ENCODE results near the gene ADRM1.

ADRM1 gene

GRCh38 chr20:62330576-62331317, 27.9 kb downstream of the ADRM1 start:
- H3K27ac ChIP-seq (ENCODE audit: low read depth, low read length) = no peak overlapping the region
- no peak overlapping the region for H3K9ac ChIP-seq (ENCODE audit: low read length)
- H3K27me3 ChIP-seq (ENCODE audit: control insufficient read depth in 1 of 2, insufficient read depth in 2 of 2, low read length in 2 of 2) = no peaks in the 10 kb centered on the region
- H3K4me3 ChIP-seq (ENCODE audit: low read depth in 1 of 2, low read length in 2 of 2) = no peak overlapping the region
- H3K36me3 ChIP-seq (ENCODE audit: insufficient read depth, low read length) = peaks cover 78% of the 10 kb centered on the region
- H3K4me1 ChIP-seq (ENCODE audit: insufficient read depth, low read length) = no peaks in the 10 kb centered on the region
- H3K9me3 ChIP-seq (ENCODE audit: low read length) = no peaks in the 10 kb centered on the region

- H3K27ac ChIP-seq (ENCODE audit: low read depth, low read length) = no peak overlapping the region
- H3K9me3 ChIP-seq (ENCODE audit: low read length) = no peaks in the 10 kb centered on the region
- H3K4me1 ChIP-seq (ENCODE audit: insufficient read depth, low read length) = no peaks in the 10 kb centered on the region
- H3K27me3 ChIP-seq (ENCODE audit: control insufficient read depth in 1 of 2, insufficient read depth in 2 of 2, low read length in 2 of 2) = no peaks in the 10 kb centered on the region
- H3K36me3 ChIP-seq (ENCODE audit: insufficient read depth, low read length) = peaks cover 79% of the 10 kb centered on the region
- H3K4me3 ChIP-seq (ENCODE audit: low read depth in 1 of 2, low read length in 2 of 2) = no peak overlapping the region
- no peak overlapping the region for H3K9ac ChIP-seq (ENCODE audit: low read length)
Measured at GRCh38 chr20:62331347-62331746, 28.6 kb downstream of the ADRM1 start.

GRCh38 chr20:62332421-62332820, 29.6 kb downstream of the ADRM1 start:
- H3K27me3 ChIP-seq (ENCODE audit: control insufficient read depth in 1 of 2, insufficient read depth in 2 of 2, low read length in 2 of 2) = no peaks in the 10 kb centered on the region
- no peaks in the 10 kb centered on the region for H3K4me1 ChIP-seq (ENCODE audit: insufficient read depth, low read length)
- no peak overlapping the region for H3K4me3 ChIP-seq (ENCODE audit: low read depth in 1 of 2, low read length in 2 of 2)
- H3K9me3 ChIP-seq (ENCODE audit: low read length) = no peaks in the 10 kb centered on the region
- peaks cover 79% of the 10 kb centered on the region for H3K36me3 ChIP-seq (ENCODE audit: insufficient read depth, low read length)
- no peak overlapping the region for H3K9ac ChIP-seq (ENCODE audit: low read length)
- H3K27ac ChIP-seq (ENCODE audit: low read depth, low read length) = no peak overlapping the region

DNA sequence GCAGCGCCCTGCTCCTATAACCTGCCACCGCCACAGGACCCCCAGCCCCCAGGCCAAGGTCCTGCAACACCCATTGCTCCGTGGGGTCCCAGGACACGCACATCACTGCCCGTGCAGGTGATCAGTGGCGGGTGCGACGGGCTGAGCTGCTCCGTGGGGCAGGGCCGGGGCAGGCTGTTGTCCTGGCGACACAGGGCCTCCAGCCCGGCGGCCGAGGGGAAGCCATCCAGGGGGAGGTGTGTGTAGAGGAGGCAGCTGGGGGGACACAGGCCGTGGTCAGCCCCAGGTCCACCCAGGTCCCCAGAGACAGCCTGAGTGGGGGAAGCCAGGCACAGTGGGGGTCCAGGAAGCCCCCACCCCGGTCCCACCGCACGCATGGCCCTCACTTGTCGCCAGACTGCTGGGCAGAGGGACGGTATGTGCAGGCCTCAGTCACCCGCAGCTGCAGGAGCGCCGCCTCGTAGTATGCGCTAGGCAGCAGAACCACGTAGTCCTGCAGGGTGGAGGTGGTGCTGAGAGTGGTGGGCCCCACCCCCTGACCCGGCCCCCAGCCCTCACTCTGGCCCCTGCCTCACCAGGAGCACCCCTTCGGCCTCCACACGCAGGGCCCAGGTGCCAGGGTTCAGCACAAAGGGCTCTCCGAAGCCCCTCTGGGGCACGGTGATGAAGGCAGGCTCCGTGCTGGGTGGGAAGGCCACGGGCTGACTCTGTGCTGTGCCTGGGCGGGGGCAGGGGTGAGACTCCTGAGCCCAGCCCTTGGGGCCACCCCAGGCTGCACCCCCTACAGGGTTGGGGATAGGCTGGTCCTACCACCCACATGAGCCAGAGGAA, 30.4 kb downstream of the ADRM1 start:
- H3K36me3 ChIP-seq (ENCODE audit: insufficient read depth, low read length) = peaks cover 79% of the 10 kb centered on the region
- no peaks in the 10 kb centered on the region for H3K27me3 ChIP-seq (ENCODE audit: control insufficient read depth in 1 of 2, insufficient read depth in 2 of 2, low read length in 2 of 2)
- H3K9ac ChIP-seq (ENCODE audit: low read length) = no peak overlapping the region
- no peaks in the 10 kb centered on the region for H3K4me1 ChIP-seq (ENCODE audit: insufficient read depth, low read length)
- H3K9me3 ChIP-seq (ENCODE audit: low read length) = no peaks in the 10 kb centered on the region
- H3K27ac ChIP-seq (ENCODE audit: low read depth, low read length) = no peak overlapping the region
- H3K4me3 ChIP-seq (ENCODE audit: low read depth in 1 of 2, low read length in 2 of 2) = no peak overlapping the region

DNA sequence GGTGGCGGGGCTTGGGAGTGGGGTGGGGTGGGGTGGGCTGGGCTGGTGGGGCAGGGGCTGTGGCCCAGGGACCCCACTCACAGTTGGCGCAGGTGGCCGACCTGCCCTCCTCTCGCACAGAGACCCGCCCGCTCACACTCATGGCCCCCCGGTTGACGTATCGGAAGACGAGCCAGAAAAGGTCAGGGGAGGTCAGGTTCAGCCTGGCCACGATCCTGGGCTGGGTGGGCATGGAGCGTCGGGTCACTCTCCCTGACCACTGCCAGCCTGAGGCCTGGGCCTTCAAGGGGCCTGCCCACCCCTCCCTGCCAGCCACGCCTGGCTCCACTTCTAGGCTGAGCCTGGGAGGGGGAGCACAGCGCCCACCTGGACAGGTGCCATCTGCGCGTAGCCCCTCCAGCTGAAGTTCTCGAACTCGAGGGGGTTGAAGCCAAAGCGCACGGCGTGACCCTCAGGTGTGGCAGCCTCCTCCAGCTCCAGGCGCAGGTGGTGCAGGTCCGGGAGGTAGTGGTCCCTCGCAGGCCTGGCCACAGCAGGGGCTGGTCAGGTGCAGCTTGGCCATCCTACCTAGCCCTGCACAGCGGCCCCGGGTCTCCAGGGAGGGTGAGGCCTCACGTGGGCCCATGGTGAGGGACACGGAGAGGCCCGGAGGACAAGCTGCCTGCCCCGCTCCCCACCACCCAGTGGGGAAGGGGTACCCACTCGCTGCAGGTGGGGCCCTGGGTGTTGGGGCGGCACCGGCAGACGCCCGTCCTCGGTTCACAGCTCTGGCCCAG, 31.2 kb downstream of the ADRM1 start:
- Histone ChIP-seq H3K27ac (ENCODE audit: low read depth, low read length) (no peak overlapping the region), H3K4me3 (ENCODE audit: low read depth in 1 of 2, low read length in 2 of 2) (no peak overlapping the region), H3K27me3 (ENCODE audit: control insufficient read depth in 1 of 2, insufficient read depth in 2 of 2, low read length in 2 of 2) (no peaks in the 10 kb centered on the region), H3K9ac (ENCODE audit: low read length) (no peak overlapping the region), H3K36me3 (ENCODE audit: insufficient read depth, low read length) (peaks cover 72% of the 10 kb centered on the region), H3K4me1 (ENCODE audit: insufficient read depth, low read length) (no peaks in the 10 kb centered on the region), H3K9me3 (ENCODE audit: low read length) (no peaks in the 10 kb centered on the region)

DNA sequence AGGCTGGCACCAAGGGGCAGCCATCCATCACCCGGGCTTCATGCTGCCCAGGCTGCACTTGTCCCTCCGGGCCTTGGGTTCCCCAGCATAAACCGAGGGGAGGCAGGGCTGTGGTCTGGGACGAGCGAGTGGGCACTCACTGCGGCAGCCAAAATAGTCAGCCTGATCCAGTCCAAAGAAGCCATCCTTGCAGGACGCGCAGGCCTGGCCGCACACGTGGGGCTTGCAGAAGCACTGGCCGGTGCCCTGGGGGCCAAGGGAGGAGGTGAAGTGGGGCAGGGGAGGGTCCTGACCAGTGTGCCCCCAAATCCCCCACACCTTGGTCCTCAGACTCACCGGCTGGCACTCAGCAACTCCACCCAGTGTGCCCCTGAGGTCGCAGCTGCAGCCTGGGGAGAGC, 32.1 kb downstream of the ADRM1 start:
- H3K9me3 ChIP-seq (ENCODE audit: low read length) = no peaks in the 10 kb centered on the region
- H3K36me3 ChIP-seq (ENCODE audit: insufficient read depth, low read length) = peaks cover 71% of the 10 kb centered on the region
- no peak overlapping the region for H3K4me3 ChIP-seq (ENCODE audit: low read depth in 1 of 2, low read length in 2 of 2)

GRCh38 chr20:62335532-62335931, 32.7 kb downstream of the ADRM1 start:
- Histone ChIP-seq H3K4me3 (ENCODE audit: low read depth in 1 of 2, low read length in 2 of 2) (no peak overlapping the region), H3K36me3 (ENCODE audit: insufficient read depth, low read length) (peaks cover 67% of the 10 kb centered on the region), H3K27me3 (ENCODE audit: control insufficient read depth in 1 of 2, insufficient read depth in 2 of 2, low read length in 2 of 2) (no peaks in the 10 kb centered on the region), H3K9me3 (ENCODE audit: low read length) (no peaks in the 10 kb centered on the region), H3K27ac (ENCODE audit: low read depth, low read length) (no peak overlapping the region), H3K9ac (ENCODE audit: low read length) (no peak overlapping the region), H3K4me1 (ENCODE audit: insufficient read depth, low read length) (no peaks in the 10 kb centered on the region)

More for the DNA sequence above, 32.1 kb downstream of the ADRM1 start:
- no peak overlapping the region for H3K27ac ChIP-seq (ENCODE audit: low read depth, low read length)
- no peak overlapping the region for H3K9ac ChIP-seq (ENCODE audit: low read length)
- no peaks in the 10 kb centered on the region for H3K27me3 ChIP-seq (ENCODE audit: control insufficient read depth in 1 of 2, insufficient read depth in 2 of 2, low read length in 2 of 2)
- no peaks in the 10 kb centered on the region for H3K4me1 ChIP-seq (ENCODE audit: insufficient read depth, low read length)

DNA sequence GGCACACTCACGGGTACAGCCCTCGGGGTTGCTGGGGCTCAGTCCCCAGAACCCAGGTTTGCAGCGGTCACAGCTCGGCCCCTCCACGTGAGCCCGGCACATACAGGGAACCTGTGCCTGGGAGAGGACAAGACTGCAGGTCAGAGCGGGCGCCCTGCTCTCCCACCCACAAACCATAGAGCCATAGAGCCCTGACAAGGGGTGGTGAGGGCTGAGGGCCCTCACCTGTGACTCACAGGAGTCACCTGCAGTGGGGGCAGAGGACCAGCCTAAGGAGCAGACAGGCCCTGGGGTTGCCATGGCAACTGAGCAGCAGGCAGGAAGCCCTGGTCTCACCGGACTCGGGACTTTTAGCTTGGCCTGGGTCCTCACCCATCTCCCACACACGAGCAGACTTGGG, 33.5 kb downstream of the ADRM1 start:
- Histone ChIP-seq H3K36me3 (ENCODE audit: insufficient read depth, low read length) (peaks cover 67% of the 10 kb centered on the region), H3K9ac (ENCODE audit: low read length) (no peak overlapping the region), H3K27ac (ENCODE audit: low read depth, low read length) (no peak overlapping the region), H3K9me3 (ENCODE audit: low read length) (no peaks in the 10 kb centered on the region), H3K4me3 (ENCODE audit: low read depth in 1 of 2, low read length in 2 of 2) (no peak overlapping the region), H3K4me1 (ENCODE audit: insufficient read depth, low read length) (no peaks in the 10 kb centered on the region), H3K27me3 (ENCODE audit: control insufficient read depth in 1 of 2, insufficient read depth in 2 of 2, low read length in 2 of 2) (no peaks in the 10 kb centered on the region)

- Histone ChIP-seq H3K27me3 (ENCODE audit: control insufficient read depth in 1 of 2, insufficient read depth in 2 of 2, low read length in 2 of 2) (no peaks in the 10 kb centered on the region), H3K9me3 (ENCODE audit: low read length) (no peaks in the 10 kb centered on the region), H3K4me3 (ENCODE audit: low read depth in 1 of 2, low read length in 2 of 2) (no peak overlapping the region), H3K9ac (ENCODE audit: low read length) (no peak overlapping the region), H3K36me3 (ENCODE audit: insufficient read depth, low read length) (peaks cover 61% of the 10 kb centered on the region), H3K4me1 (ENCODE audit: insufficient read depth, low read length) (no peaks in the 10 kb centered on the region), H3K27ac (ENCODE audit: low read depth, low read length) (no peak overlapping the region)
Measured at GRCh38 chr20:62336775-62337557, 34.2 kb downstream of the ADRM1 start.

DNA sequence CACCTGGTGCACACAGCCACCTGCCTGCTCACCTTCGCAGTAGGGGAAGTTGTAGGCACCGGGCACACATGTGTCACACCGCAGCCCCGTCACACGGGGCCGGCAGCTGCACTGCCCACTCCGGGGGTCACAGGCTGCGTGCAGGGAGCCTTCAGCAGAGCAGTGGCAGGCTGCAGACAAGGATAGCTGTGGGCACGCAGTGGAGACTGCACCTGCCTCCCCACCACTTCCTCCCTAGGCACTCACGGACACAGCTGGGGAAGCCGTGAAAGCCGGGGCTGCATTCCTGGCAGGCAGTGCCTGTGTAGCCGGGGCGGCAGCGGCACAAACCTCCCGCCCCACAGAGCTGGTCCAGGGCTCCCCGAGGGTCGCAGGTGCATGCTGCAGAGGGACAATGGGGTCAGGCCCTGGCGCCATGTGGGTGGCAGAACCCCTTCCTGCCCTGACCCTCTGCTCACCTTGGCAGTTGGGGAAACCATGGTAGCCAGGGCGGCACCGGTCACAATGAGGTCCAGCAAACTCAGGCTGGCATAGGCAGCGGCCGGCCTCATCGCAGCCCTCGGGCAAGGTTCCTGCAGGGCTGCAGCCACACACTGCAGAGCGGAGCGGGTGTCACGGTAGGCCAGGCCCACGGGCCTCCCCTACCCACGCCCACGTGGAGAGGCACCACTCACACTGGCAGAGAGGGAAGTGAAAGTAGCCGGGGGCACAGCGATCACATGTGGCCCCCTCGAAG, 34.9 kb downstream of the ADRM1 start:
- Histone ChIP-seq H3K4me3 (ENCODE audit: low read depth in 1 of 2, low read length in 2 of 2) (no peak overlapping the region), H3K36me3 (ENCODE audit: insufficient read depth, low read length) (peaks cover 54% of the 10 kb centered on the region), H3K4me1 (ENCODE audit: insufficient read depth, low read length) (no peaks in the 10 kb centered on the region), H3K9me3 (ENCODE audit: low read length) (no peaks in the 10 kb centered on the region), H3K9ac (ENCODE audit: low read length) (no peak overlapping the region), H3K27ac (ENCODE audit: low read depth, low read length) (no peak overlapping the region), H3K27me3 (ENCODE audit: control insufficient read depth in 1 of 2, insufficient read depth in 2 of 2, low read length in 2 of 2) (no peaks in the 10 kb centered on the region)

Data from muscle layer of colon (tissue), 2 donors.